Neural cell (in vitro differentiated cells): ENCODE measurements around the gene MRTFB. TPM values are rescaled to one million over a fixed set of nuclear protein-coding genes. Genes with fewer than 3 reads are reported as not detected.

ENCODE experiments used
- H2AFZ ChIP-seq: fragments of 200-600, 300-800 bp; sonication (generic), shearing (Covaris generic); 2 replicates; pipeline ENCODE4 v1.6.0; 2014; ENCODE audit warnings: low read depth, mild to moderate bottlenecking, antibody characterized with exemption, low read length, moderate library complexity
- H3F3A ChIP-seq: fragments of 200-600 bp; shearing (Covaris generic); 2 replicates; pipeline ENCODE4 v1.6.1; 2016; ENCODE audit warnings: mild to moderate bottlenecking, moderate library complexity, mixed read lengths, antibody characterized with exemption, low read length; ENCODE audit not compliant: insufficient read depth, poor library complexity, severe bottlenecking
- H3K27ac ChIP-seq: fragments of 200-600, 300-800 bp; sonication (generic), shearing (Covaris generic); 2 replicates; pipeline ENCODE4 v1.5.1; 2014; ENCODE audit warnings: mild to moderate bottlenecking, low read length, moderate library complexity
- H3K27me3 ChIP-seq: fragments of 300-800, 200-600 bp; sonication (generic), shearing (Covaris generic); 2 replicates; pipeline ENCODE4 v1.6.0; 2014; ENCODE audit warnings: mild to moderate bottlenecking, low read depth, low read length, moderate library complexity; ENCODE audit not compliant: insufficient read depth
- H3K36me3 ChIP-seq: fragments of 300-800, 200-600 bp; sonication (generic), shearing (Covaris generic); 2 replicates; pipeline ENCODE4 v1.5.1; 2014; ENCODE audit warnings: mild to moderate bottlenecking, antibody characterized with exemption, low read length, moderate library complexity; ENCODE audit not compliant: insufficient read depth
- H3K4me2 ChIP-seq: fragments of 300-800, 200-600 bp; sonication (generic), shearing (Covaris generic); 2 replicates; pipeline ENCODE4 v1.6.0; 2014; ENCODE audit warnings: mild to moderate bottlenecking, low read length
- H3K4me3 ChIP-seq: fragments of 300-800, 200-600 bp; sonication (generic), shearing (Covaris generic); 2 replicates; pipeline ENCODE4 v1.5.1; 2014; ENCODE audit warnings: mild to moderate bottlenecking, low read length, moderate library complexity
- H3K79me2 ChIP-seq: fragments of 200-600 bp; shearing (Covaris generic); replicated peaks from 2 replicates; pipeline ENCODE4 v1.6.0; 2014; ENCODE audit warnings: mild to moderate bottlenecking, low read length, moderate library complexity; ENCODE audit not compliant: insufficient read depth
- H3K9ac ChIP-seq: fragments of 300-800, 200-600 bp; sonication (generic), shearing (Covaris generic); 2 replicates; pipeline ENCODE4 v1.6.1; 2016; ENCODE audit warnings: mild to moderate bottlenecking, low read length, mixed read lengths
- H3K9me2 ChIP-seq: fragments of 200-600 bp; shearing (Covaris generic); 2 replicates; pipeline ENCODE4 v1.6.1; 2016; ENCODE audit warnings: mild to moderate bottlenecking, low read length, mixed read lengths; ENCODE audit not compliant: insufficient read depth
- H3K9me3 ChIP-seq: fragments of 200-600, 300-800 bp; sonication (generic), shearing (Covaris generic); 2 replicates; pipeline ENCODE4 v1.6.1; 2016; ENCODE audit warnings: mild to moderate bottlenecking, mixed run types, low read length, moderate library complexity, mixed read lengths
- H4K20me1 ChIP-seq: fragments of 200-600 bp; shearing (Covaris generic); 2 replicates; pipeline ENCODE4 v1.6.1; 2016; ENCODE audit warnings: mild to moderate bottlenecking, mixed run types; ENCODE audit not compliant: insufficient read depth
- CTCF ChIP-seq: fragments of 450-650 bp; IDR thresholded peaks from 2 replicates; pipeline ENCODE4 v1.5.1; 2014; ENCODE audit warnings: antibody characterized with exemption, mild to moderate bottlenecking, moderate library complexity; ENCODE audit not compliant: poor library complexity, severe bottlenecking
- EP300 ChIP-seq: fragments of 450-650 bp; conservative IDR thresholded peaks from 2 replicates; pipeline ENCODE4 v1.6.1; 2014; ENCODE audit warnings: antibody characterized with exemption, mild to moderate bottlenecking, moderate library complexity; ENCODE audit not compliant: poor library complexity, severe bottlenecking
- EZH2 ChIP-seq: fragments of 200-600, 300-800 bp; shearing (Covaris generic), sonication (generic); IDR thresholded peaks from 2 replicates; pipeline ENCODE4 v1.6.1; 2014; ENCODE audit warnings: antibody characterized with exemption, low read length, borderline replicate concordance, mild to moderate bottlenecking; ENCODE audit not compliant: insufficient read depth, poor library complexity, severe bottlenecking
- MXI1 ChIP-seq: fragments of 450-650 bp; conservative IDR thresholded peaks from 2 replicates; pipeline ENCODE4 v1.6.1; 2014; ENCODE audit warnings: antibody characterized with exemption, mild to moderate bottlenecking; ENCODE audit not compliant: poor library complexity, severe bottlenecking
- POLR2AphosphoS5 ChIP-seq: IDR thresholded peaks from 2 replicates; pipeline ENCODE4 v1.6.1; 2012
- RAD21 ChIP-seq: fragments of 450-650 bp; conservative IDR thresholded peaks from 2 replicates; pipeline ENCODE4 v1.6.1; 2014; ENCODE audit warnings: antibody characterized with exemption, mild to moderate bottlenecking, moderate library complexity
- SMC3 ChIP-seq: fragments of 450-650 bp; conservative IDR thresholded peaks from 2 replicates; pipeline ENCODE4 v1.6.1; 2014; ENCODE audit warnings: antibody characterized with exemption, mild to moderate bottlenecking, moderate library complexity; ENCODE audit not compliant: poor library complexity
- TAF1 ChIP-seq: IDR thresholded peaks from 2 replicates; pipeline ENCODE4 v1.6.1; 2012; ENCODE audit warnings: low read depth
- polyA plus RNA-seq: library from polyadenylated mRNA; depleted of rRNA; stranded (reverse); fragments of >200 nt; gene quantifications from 2 replicates; pipeline ENCODE4 v1.2.3, GENCODE V29; 2014
- TF ChIP-seq, protein P1 (sequence below): IDR thresholded peaks from 2 replicates; pipeline ENCODE4 v1.6.1; 2012; ENCODE audit warnings: borderline replicate concordance

The MRTFB gene
- polyA plus RNA-seq, 1 donor from 2014 or later = 18.6 TPM

DNA sequence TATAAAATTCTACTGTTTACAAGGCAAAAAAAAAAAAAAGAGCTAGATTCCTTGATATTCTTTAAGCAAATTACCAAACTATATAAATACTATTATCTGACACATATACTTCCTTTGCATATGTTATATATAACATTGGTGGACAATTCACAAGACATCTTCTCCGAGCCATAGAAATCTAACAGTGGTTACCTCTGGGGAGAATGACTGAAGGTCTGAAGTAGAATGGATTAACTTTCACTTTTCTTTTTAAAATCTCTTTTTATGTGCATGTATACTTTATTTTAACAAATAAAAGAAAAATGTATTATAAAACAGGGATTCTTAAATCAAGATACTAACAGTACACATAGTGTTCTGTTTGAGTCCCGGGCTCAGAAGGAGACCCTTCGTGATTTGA lies 131.0 kb downstream of the MRTFB start:
- Histone ChIP-seq H3K27ac (no peak overlapping the region), H3K9me3 (no peaks in the 10 kb centered on the region), H3K79me2 (no peaks in the 10 kb centered on the region), H3F3A (no peaks in the 10 kb centered on the region), H3K4me3 (no peak overlapping the region), H3K4me2 (no peak overlapping the region), H3K9ac (no peak overlapping the region), H3K27me3 (no peaks in the 10 kb centered on the region), H3K9me2 (no peaks in the 10 kb centered on the region), H4K20me1 (no peaks in the 10 kb centered on the region), H2AFZ (no peak overlapping the region), H3K36me3 (no peaks in the 10 kb centered on the region)
- TF ChIP-seq POLR2AphosphoS5 (no peak), TAF1 (no peak), RAD21 (no peak), SMC3 (no peak), CTCF (no peak), EP300 (no peak), EZH2 (no peak), MXI1 (no peak)
- TF ChIP-seq, protein P1, sequence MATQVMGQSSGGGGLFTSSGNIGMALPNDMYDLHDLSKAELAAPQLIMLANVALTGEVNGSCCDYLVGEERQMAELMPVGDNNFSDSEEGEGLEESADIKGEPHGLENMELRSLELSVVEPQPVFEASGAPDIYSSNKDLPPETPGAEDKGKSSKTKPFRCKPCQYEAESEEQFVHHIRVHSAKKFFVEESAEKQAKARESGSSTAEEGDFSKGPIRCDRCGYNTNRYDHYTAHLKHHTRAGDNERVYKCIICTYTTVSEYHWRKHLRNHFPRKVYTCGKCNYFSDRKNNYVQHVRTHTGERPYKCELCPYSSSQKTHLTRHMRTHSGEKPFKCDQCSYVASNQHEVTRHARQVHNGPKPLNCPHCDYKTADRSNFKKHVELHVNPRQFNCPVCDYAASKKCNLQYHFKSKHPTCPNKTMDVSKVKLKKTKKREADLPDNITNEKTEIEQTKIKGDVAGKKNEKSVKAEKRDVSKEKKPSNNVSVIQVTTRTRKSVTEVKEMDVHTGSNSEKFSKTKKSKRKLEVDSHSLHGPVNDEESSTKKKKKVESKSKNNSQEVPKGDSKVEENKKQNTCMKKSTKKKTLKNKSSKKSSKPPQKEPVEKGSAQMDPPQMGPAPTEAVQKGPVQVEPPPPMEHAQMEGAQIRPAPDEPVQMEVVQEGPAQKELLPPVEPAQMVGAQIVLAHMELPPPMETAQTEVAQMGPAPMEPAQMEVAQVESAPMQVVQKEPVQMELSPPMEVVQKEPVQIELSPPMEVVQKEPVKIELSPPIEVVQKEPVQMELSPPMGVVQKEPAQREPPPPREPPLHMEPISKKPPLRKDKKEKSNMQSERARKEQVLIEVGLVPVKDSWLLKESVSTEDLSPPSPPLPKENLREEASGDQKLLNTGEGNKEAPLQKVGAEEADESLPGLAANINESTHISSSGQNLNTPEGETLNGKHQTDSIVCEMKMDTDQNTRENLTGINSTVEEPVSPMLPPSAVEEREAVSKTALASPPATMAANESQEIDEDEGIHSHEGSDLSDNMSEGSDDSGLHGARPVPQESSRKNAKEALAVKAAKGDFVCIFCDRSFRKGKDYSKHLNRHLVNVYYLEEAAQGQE = no peak

GRCh38 chr16:14202697-14203096 lies 131.6 kb downstream of the MRTFB start:
- H3K27me3 ChIP-seq = no peaks in the 10 kb centered on the region
- H3K79me2 ChIP-seq = no peaks in the 10 kb centered on the region
- no peak overlapping the region for H3K9ac ChIP-seq
- no peak overlapping the region for H2AFZ ChIP-seq
- TF ChIP-seq RAD21 = no peak
- peak; percentile 32 for TF ChIP-seq CTCF
- H3K4me2 ChIP-seq = no peak overlapping the region
- H3K9me2 ChIP-seq = no peaks in the 10 kb centered on the region
- H3K9me3 ChIP-seq = no peaks in the 10 kb centered on the region
- H3K4me3 ChIP-seq = no peak overlapping the region
- H3K36me3 ChIP-seq = no peaks in the 10 kb centered on the region
- H4K20me1 ChIP-seq = no peaks in the 10 kb centered on the region
- H3K27ac ChIP-seq = no peak overlapping the region
- no peaks in the 10 kb centered on the region for H3F3A ChIP-seq
